CD14-positive monocyte (primary cell): Measurements from ENCODE around the gene MORN4. TPM values are rescaled to one million over a fixed set of nuclear protein-coding genes. Genes with fewer than 3 reads are reported as not detected.
A peak's percentile ranks its signal among the peaks of the same experiment; 100 is the strongest.

ENCODE experiments used
- DNase-seq, 3 donors: peaks; one replicate each; pipeline ENCODE4 v3.0.0-alpha.2; 2011 to 2022
- H2AFZ ChIP-seq: 2 replicates; pipeline ENCODE4 v1.6.0; 2012; ENCODE audit warnings: mild to moderate bottlenecking, low read depth, low read length, inconsistent platforms; ENCODE audit not compliant: insufficient read depth, poor library complexity, severe bottlenecking
- H3K27ac ChIP-seq, 2 donors: 1 replicate in 1 of 2; 2 replicates in 1 of 2; pipeline ENCODE4 v1.5.1; 2012 to 2013; ENCODE audit warnings: low read length in 2 of 2, control low read depth in 1 of 2, inconsistent platforms in 1 of 2, low read depth in 1 of 2, mild to moderate bottlenecking in 1 of 2
- H3K27me3 ChIP-seq, 2 donors: one replicate each; pipeline versions ENCODE4 v1.6.0 to v1.6.1; 2011 to 2013; ENCODE audit warnings: low read length in 2 of 2; ENCODE audit not compliant: control insufficient read depth in 2 of 2, insufficient read depth in 2 of 2
- H3K36me3 ChIP-seq, 2 donors: replicated peaks in 1 of 2; 1 replicate in 1 of 2; 2 replicates in 1 of 2; pipeline versions ENCODE4 v1.5.1 to v1.6.1; 2012 to 2013; ENCODE audit warnings: low read length in 2 of 2, control low read depth in 1 of 2, inconsistent platforms in 1 of 2, mild to moderate bottlenecking in 1 of 2; ENCODE audit not compliant: insufficient read depth in 2 of 2, control insufficient read depth in 1 of 2
- H3K4me1 ChIP-seq, 2 donors: 1 replicate in 1 of 2; 2 replicates in 1 of 2; pipeline versions ENCODE4 v1.5.1 to v1.6.1; 2012 to 2013; ENCODE audit warnings: low read length in 2 of 2, control low read depth in 1 of 2, inconsistent platforms in 1 of 2, mild to moderate bottlenecking in 1 of 2, moderate library complexity in 1 of 2; ENCODE audit not compliant: insufficient read depth in 2 of 2, control insufficient read depth in 1 of 2
- H3K4me2 ChIP-seq: replicated peaks from 2 replicates; pipeline ENCODE3; 2012; ENCODE audit warnings: low read length, moderate library complexity, mild to moderate bottlenecking; ENCODE audit not compliant: poor library complexity, severe bottlenecking; ENCODE audit errors: extremely low read depth
- H3K4me3 ChIP-seq, 3 experiments: fragments of 200-600 bp in 1 of 3; sonication (generic) in 1 of 3; replicated peaks in 1 of 3; 1 replicate in 2 of 3; 2 replicates in 1 of 3; pipeline ENCODE4 v1.5.1; 2011 to 2013; ENCODE audit warnings: low read length in 3 of 3, mild to moderate bottlenecking in 3 of 3, control low read depth in 2 of 3, low read depth in 2 of 3, inconsistent platforms in 1 of 3, moderate library complexity in 1 of 3
- H3K79me2 ChIP-seq: 2 replicates; pipeline ENCODE4 v1.6.0; 2012; ENCODE audit warnings: mild to moderate bottlenecking, control low read depth, inconsistent platforms, low read length, moderate library complexity; ENCODE audit not compliant: insufficient read depth
- H3K9ac ChIP-seq: 2 replicates; pipeline ENCODE4 v1.6.0; 2017; ENCODE audit warnings: low read length, mild to moderate bottlenecking; ENCODE audit not compliant: insufficient read depth, poor library complexity, severe bottlenecking
- H3K9me3 ChIP-seq, 2 donors: replicated peaks in 1 of 2; 1 replicate in 1 of 2; 2 replicates in 1 of 2; pipeline versions ENCODE4 v1.5.1 to v1.6.1; 2012 to 2013; ENCODE audit warnings: low read length in 2 of 2, control low read depth in 1 of 2; ENCODE audit not compliant: control insufficient read depth in 1 of 2, insufficient read depth in 1 of 2
- H4K20me1 ChIP-seq: 2 replicates; pipeline ENCODE4 v1.6.0; 2012; ENCODE audit warnings: mild to moderate bottlenecking, low read length, control low read depth, moderate library complexity; ENCODE audit not compliant: insufficient read depth
- H3K27ac Mint-ChIP-seq, 7 donors: one replicate each; pipeline ENCODE4 v1.8.0; 2020; ENCODE audit warnings: mild to moderate bottlenecking in 7 of 7, mixed read lengths in 7 of 7, moderate library complexity in 6 of 7, inconsistent platforms in 2 of 7
- H3K27me3 Mint-ChIP-seq, 3 donors: one replicate each; pipeline ENCODE4 v1.8.0; 2021 to 2022; ENCODE audit warnings: low read depth in 3 of 3, mild to moderate bottlenecking in 3 of 3, mixed read lengths in 3 of 3, moderate library complexity in 3 of 3, inconsistent platforms in 1 of 3
- H3K36me3 Mint-ChIP-seq, 2 donors: one replicate each; pipeline ENCODE4 v1.8.0; 2020; ENCODE audit warnings: mixed read lengths in 2 of 2, inconsistent platforms in 1 of 2, mild to moderate bottlenecking in 1 of 2
- H3K4me1 Mint-ChIP-seq: one replicate; pipeline ENCODE4 v1.8.0; 2020; ENCODE audit warnings: mild to moderate bottlenecking, mixed read lengths
- H3K4me3 Mint-ChIP-seq, 2 donors: one replicate each; pipeline ENCODE4 v1.8.0; 2020; ENCODE audit warnings: mild to moderate bottlenecking in 2 of 2, mixed read lengths in 2 of 2, moderate library complexity in 1 of 2
- H3K9me3 Mint-ChIP-seq, 7 donors: one replicate each; pipeline ENCODE4 v1.8.0; 2020 to 2022; ENCODE audit warnings: mixed read lengths in 7 of 7, mild to moderate bottlenecking in 6 of 7, moderate library complexity in 6 of 7, inconsistent platforms in 2 of 7
- WGBS: methylation state at CpG from one replicate; pipeline ENCODE4 v1.1.5; 2013; ENCODE audit warnings: missing lambda C conversion rate; ENCODE audit not compliant: insufficient coverage; 5-methylcytosine and 5-hydroxymethylcytosine counted together
- intact Hi-C, 2 donors: fragments of 100-400 bp; cut with micrococcal nuclease; formaldehyde crosslinking; loops; one replicate each; pipeline versions ENCODE4 v1.15.0 to v1.15.1; 2023
- polyA plus RNA-seq, 3 donors: library from polyadenylated mRNA; depleted of rRNA in 1 of 3; unstranded in 2 of 3; stranded (reverse) in 1 of 3; fragments of 300-500 nt in 2 of 3; fragments of >200 nt in 1 of 3; fragmentation: Illumina TruSeq in 2 of 3; gene quantifications; 1 replicate in 2 of 3; 2 replicates in 1 of 3; pipeline ENCODE4 v1.2.3, GENCODE V29; 2012 to 2021
- TF ChIP-seq, protein P1 (sequence below): fragments of 200-600 bp; IDR thresholded peaks from one replicate; pipeline ENCODE4 v1.8.0; 2022; ENCODE audit warnings: antibody characterized with exemption, mild to moderate bottlenecking

Gene MORN4
- polyA plus RNA-seq, 3 donors = not detected

- H3K4me3 ChIP-seq = no peak overlapping the region
- H4K20me1 ChIP-seq = no peaks in the 10 kb centered on the region
- H3K27me3 ChIP-seq = no peaks in the 10 kb centered on the region
- no peak overlapping the region for H3K9ac ChIP-seq
- H3K36me3 ChIP-seq = peaks cover 17 to 21% of the 10 kb centered on the region in 2 donors
- WGBS = 95% methylated on average over 3 of the region's 4 CpGs
- peaks cover 17 to 22% of the 10 kb centered on the region in 2 donors for H3K36me3 Mint-ChIP-seq
- TF ChIP-seq, protein P1, sequence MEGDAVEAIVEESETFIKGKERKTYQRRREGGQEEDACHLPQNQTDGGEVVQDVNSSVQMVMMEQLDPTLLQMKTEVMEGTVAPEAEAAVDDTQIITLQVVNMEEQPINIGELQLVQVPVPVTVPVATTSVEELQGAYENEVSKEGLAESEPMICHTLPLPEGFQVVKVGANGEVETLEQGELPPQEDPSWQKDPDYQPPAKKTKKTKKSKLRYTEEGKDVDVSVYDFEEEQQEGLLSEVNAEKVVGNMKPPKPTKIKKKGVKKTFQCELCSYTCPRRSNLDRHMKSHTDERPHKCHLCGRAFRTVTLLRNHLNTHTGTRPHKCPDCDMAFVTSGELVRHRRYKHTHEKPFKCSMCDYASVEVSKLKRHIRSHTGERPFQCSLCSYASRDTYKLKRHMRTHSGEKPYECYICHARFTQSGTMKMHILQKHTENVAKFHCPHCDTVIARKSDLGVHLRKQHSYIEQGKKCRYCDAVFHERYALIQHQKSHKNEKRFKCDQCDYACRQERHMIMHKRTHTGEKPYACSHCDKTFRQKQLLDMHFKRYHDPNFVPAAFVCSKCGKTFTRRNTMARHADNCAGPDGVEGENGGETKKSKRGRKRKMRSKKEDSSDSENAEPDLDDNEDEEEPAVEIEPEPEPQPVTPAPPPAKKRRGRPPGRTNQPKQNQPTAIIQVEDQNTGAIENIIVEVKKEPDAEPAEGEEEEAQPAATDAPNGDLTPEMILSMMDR = no peak
- intact Hi-C loops = no loop called here
- H3K4me3 Mint-ChIP-seq = no peak overlapping the region
- H3K27me3 Mint-ChIP-seq = no peaks in the 10 kb centered on the region
- peaks cover 3 to 13% (median 7%) of the 10 kb centered on the region in 7 donors for H3K9me3 Mint-ChIP-seq
- no peaks in the 10 kb centered on the region for H3K4me1 ChIP-seq
- H3K9me3 ChIP-seq = peaks cover 0 to 5% of the 10 kb centered on the region in 2 donors
- H3K79me2 ChIP-seq = no peaks in the 10 kb centered on the region
- H3K4me2 ChIP-seq = no peak overlapping the region
- no peak for DNase-seq
- no peak overlapping the region for H3K27ac ChIP-seq
- H2AFZ ChIP-seq = no peak overlapping the region
- peak overlapping the region in 1 of 7 donors; percentile 75 for H3K27ac Mint-ChIP-seq
- H3K4me1 Mint-ChIP-seq = no peaks in the 10 kb centered on the region
Measured at GRCh38 chr10:97564776-97565175, 68.5 kb downstream of the MORN4 start.

Other genes starting within 250 kb of the MORN4 start
- gene RRP12, start 232.2 kb downstream of the MORN4 start, polyA plus RNA-seq = 10 to 100 TPM; 31.0 to 98.7 (median 44.3) TPM
- gene PGAM1, start 207.3 kb downstream of the MORN4 start, polyA plus RNA-seq = 100 to 1,000 TPM; 276 to 749 (median 498) TPM
- 10 to 100 TPM; 34.7 to 60.6 (median 55.8) TPM for gene EXOSC1, start 187.5 kb downstream of the MORN4 start, polyA plus RNA-seq
- gene ZDHHC16, start 187.3 kb downstream of the MORN4 start, polyA plus RNA-seq = 10 to 100 TPM; 16.3 to 26.4 (median 24.1) TPM
- gene MMS19, start 135.1 kb downstream of the MORN4 start, polyA plus RNA-seq = 10 to 100 TPM; 23.2 to 74.5 (median 29.2) TPM
- gene UBTD1, start 134.6 kb downstream of the MORN4 start, polyA plus RNA-seq = 10 to 100 TPM; 17.2 to 20.0 (median 19.0) TPM
- not detected for gene ANKRD2, start 60.7 kb downstream of the MORN4 start, polyA plus RNA-seq
- gene HOGA1, start 49.1 kb downstream of the MORN4 start, polyA plus RNA-seq = not detected
- gene C10orf62, start 43.8 kb downstream of the MORN4 start, polyA plus RNA-seq = not detected
- 10 to 100 TPM in 1 of 3 donors, 1 to 10 TPM in 2; 5.8 to 16.4 (median 6.7) TPM for gene PI4K2A, start 7.2 kb upstream of the MORN4 start, polyA plus RNA-seq
- gene AVPI1, start 53.7 kb upstream of the MORN4 start, polyA plus RNA-seq = 10 to 100 TPM in 1 of 3 donors, 1 to 10 TPM in 2; 2.0 to 11.2 (median 2.9) TPM
- 10 to 100 TPM in 1 of 3 donors, 1 to 10 TPM in 2; 3.7 to 28.0 (median 9.2) TPM for gene MARVELD1, start 80.2 kb upstream of the MORN4 start, polyA plus RNA-seq
- 10 to 100 TPM in 1 of 3 donors, 1 to 10 TPM in 2; 6.2 to 31.1 (median 9.7) TPM for gene ZFYVE27, start 103.6 kb upstream of the MORN4 start, polyA plus RNA-seq
- not detected for gene SFRP5, start 138.5 kb upstream of the MORN4 start, polyA plus RNA-seq
- under 1 TPM in 1 of 3 donors, not detected in 2; 0.03 TPM for gene GOLGA7B, start 216.3 kb upstream of the MORN4 start, polyA plus RNA-seq